ENCODE results near the gene ADAM20.
A peak's percentile ranks its signal among the peaks of the same experiment; 100 is the strongest.
"Not testable (repeated sequence)": the region's sequence is repeated elsewhere in the genome, so short reads cannot be mapped to it uniquely, and the experiment has no call there.

Gene ADAM20

GRCh38 chr14:70534904-70535303 is at the start of gene ADAM20:
ADAM20 (minus strand) TSS chr14:70535004; CDS start chr14:70524757, 10,247 bp downstream.
- DNase-seq (ENCODE audit: low read depth in 2 of 2) = no peak

DNA sequence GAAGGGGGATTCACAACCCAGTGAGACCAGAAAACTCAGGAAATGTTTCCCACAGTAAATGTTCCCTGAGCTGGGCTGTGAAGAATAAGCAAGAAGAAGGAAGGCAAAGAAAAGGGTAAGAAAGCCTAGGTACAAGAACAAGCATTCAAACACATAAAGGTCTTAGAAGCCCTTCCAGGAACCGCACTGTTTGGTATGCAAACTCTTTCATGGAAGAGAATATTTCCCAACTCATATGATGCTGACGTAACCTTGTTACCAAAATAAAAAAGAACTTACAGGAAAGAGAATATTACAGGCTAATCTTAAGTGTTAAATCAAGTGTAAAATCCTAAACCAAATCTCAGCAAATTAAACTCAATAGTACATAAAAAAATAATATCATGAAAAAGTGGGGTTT is 42.1 kb upstream of the ADAM20 start:
- no peak for DNase-seq (ENCODE audit: low read depth in 2 of 2)

DNA sequence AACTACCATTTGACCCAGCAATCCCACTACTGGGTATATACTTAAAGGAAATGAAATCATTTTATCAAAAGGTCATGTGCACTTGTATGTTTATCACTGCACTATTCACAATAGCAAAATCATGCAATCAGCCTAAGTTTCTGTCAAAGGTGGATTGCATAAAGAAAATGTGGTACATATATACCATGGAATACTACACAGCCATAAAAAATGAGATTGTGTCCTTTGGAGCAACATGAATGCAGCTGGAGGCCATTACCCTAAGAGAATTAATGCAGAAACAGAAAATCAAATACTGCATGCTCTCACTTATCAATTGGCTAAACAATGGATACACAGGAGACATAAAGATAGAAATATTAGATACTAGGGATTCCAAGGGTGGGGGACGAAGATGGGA is 38.2 kb upstream of the ADAM20 start:
- no peak for DNase-seq (ENCODE audit: low read depth in 2 of 2)

DNA sequence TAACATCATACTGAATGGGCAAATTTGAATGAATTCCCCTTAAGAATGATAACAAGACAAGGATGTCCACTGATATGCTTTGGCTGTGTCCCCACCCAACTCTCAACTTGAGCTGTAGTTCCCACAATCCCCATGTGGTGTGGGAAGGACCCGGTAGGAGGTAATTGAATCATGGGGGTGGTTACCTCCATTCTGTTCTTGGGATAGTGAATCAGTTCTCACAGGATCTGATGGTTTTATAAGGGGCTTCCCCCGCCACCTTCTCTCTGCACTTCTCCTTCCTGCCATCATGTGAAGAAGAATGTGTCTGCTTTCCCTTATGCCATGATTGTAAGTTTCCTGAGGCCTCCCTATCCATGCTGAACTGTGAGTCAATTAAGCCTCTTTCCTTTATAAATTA is 36.3 kb upstream of the ADAM20 start:
- no peak for DNase-seq (ENCODE audit: low read depth in 2 of 2)

GRCh38 chr14:70567791-70568190 is 33.0 kb upstream of the ADAM20 start:
- DNase-seq (ENCODE audit: low read depth in 2 of 2) = peak in 1 of 2 experiments; percentile 4

GRCh38 chr14:70563869-70564268 is 29.1 kb upstream of the ADAM20 start:
- no peak for DNase-seq (ENCODE audit: low read depth in 2 of 2)

DNA sequence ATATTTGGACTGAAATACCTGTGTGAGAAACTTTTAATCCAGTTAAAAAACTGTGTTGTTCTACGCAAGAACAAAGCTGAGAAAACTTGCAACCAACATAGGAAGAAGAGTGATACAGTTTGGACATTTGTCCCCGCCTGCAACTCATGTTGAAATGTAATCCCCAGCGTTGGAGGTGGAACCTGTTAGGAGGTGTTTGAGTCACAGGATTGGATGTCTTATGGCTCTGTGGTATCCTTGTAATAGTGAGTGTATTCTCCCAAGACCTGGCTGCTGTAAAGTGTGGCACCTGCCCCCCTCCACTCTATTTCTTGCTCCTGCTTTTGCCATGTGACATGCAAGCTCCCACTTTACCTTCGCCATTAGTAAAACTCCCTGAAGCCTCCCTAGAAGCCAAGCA is 28.6 kb upstream of the ADAM20 start:
- no peak for DNase-seq (ENCODE audit: low read depth in 2 of 2)

GRCh38 chr14:70558356-70558755 is 23.6 kb upstream of the ADAM20 start:
- DNase-seq (ENCODE audit: low read depth in 2 of 2) = no peak

DNA sequence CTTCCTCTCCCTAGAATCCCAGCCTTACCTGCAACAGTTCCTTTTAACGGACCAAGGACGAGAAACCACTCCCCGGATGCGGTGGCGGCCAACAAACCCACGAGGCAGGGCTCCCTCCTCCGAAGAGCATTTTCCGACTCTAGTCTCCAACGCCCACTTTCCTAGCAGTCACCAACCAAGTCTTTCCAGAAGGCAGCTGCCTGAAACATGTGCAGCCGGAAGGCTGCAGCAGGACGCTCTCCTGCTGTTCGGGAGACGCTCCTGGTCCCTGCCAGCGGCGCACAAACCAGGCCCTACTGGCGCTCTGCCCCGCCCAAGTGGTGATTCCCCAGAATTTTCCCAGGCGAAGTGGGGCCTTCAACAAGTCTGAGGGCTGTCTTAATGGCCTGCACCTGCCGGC is 21.1 kb upstream of the ADAM20 start:
- no peak for DNase-seq (ENCODE audit: low read depth in 2 of 2)

DNA sequence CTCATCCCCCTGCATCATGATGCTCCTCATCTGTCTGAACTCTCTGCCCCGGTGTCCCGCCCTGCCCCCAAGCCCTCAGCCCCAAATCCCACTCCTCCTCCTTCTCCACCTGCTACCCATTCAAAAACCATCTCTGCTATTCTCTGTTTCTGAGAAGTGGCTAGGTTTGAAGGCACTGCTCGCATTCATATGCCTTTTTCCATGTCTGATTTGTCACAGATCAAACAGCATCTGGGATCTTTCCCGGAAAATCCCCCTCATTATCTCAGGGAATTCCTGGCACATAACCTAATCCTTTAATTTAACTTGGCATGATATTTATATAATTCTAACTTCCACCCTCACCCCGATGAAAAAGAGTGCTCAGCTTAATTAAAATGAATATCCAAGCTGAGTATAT is 3.3 kb upstream of the ADAM20 start:
- DNase-seq (ENCODE audit: low read depth in 2 of 2) = no peak

DNA sequence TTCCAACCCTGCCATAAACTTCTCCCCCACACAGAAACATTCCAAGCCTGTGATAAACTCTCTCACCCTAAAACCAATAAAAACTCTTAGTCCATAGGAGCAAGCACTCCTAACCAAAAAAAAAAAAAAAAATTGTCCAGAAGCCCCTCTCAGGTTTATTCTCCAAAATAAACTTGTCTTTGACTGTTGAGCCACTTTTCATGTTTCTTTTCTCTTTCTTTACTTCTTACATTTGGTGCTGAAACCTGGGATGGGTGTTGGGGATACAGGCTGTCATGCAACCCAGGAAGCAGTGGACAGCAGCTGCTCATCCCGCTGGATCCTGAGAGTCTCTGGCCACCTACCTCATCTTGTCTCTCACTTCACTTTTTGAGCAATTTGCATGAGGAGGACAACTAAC is 2.0 kb upstream of the ADAM20 start:
- no peak for DNase-seq (ENCODE audit: low read depth in 2 of 2)

DNA sequence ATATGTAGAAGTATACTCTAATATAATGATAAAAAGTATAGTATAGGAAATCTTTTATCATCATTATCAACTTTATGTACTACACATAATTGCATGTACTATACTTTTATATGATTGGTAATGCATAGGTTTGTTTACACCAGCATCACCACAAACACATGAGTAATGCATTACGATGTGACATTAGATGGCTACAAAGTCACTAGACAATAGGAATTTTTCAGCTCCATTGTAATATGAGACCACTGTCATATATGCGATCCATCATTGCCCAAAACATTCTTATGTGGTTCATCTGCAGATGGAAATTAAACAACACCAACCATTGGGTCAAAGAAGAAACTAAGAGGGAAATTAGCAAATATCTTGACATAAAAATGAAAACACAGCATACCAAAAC is 4.4 kb downstream of the ADAM20 start:
- DNase-seq (ENCODE audit: low read depth in 2 of 2) = no peak

GRCh38 chr14:70527501-70528105 is 7.2 kb downstream of the ADAM20 start:
- no peak for DNase-seq (ENCODE audit: low read depth in 2 of 2)

GRCh38 chr14:70525691-70526090 is 9.1 kb downstream of the ADAM20 start:
- DNase-seq (ENCODE audit: low read depth in 2 of 2) = no peak

DNA sequence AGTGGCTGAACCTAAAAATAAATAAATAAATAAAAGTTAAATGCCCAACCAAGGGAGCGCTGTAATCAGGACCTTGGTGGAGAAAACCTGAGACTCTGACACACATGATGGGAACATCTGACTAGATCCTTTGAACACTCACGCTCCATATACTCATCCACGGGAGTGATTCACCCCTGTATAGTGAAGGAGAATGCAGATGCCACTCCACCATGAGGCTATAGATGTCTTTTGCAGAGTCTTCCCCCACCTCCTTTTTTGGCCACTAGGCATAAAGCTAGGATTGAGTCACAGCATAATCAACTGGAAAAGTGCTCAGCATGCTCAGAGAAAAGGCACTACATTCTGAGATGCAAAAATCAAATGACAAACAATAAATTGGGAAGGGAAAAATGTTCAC is 19.0 kb downstream of the ADAM20 start:
- no peak for DNase-seq (ENCODE audit: low read depth in 2 of 2)

DNA sequence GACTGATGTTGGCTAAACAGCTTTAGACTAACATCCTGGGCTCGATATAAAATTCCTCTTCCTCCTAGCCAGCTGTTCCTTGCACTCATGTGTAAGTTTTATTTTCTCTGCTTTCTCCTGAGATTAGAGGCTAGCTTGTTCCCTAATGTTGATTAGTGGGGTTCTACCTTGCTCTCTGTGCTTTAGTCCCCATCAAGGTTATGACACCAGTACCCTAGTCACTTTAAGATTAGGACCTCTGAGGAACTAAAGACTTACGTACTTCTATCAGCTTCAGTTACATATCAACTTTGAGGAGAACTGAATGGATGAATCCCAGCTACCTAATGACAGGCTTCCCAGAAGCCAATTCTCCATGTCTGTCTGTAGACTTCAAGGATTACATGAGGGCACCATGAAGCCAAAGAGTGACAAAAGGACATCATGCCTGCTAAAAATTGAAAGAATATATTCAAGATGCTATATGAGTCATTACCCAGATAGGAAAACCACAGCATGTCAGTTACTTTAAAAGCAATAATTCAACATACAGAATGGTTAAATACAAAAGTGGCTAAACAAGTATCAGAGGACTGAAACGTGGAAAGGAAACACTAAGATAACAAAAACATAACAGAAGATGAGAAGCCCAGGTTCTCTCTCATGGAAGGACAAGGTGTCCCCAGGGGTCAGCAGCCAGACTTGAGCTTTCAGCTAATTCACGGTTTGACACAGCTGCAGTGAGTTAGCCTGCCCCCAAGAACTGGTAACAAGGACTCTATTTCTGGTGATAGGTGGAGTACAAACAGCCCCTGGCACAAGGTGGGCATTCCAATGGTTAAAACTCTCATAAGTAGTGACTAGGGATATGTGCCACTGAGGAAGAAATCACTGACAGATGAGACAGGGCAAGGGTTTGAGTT is 20.4 kb downstream of the ADAM20 start:
- no peak for DNase-seq (ENCODE audit: low read depth in 2 of 2)

DNA sequence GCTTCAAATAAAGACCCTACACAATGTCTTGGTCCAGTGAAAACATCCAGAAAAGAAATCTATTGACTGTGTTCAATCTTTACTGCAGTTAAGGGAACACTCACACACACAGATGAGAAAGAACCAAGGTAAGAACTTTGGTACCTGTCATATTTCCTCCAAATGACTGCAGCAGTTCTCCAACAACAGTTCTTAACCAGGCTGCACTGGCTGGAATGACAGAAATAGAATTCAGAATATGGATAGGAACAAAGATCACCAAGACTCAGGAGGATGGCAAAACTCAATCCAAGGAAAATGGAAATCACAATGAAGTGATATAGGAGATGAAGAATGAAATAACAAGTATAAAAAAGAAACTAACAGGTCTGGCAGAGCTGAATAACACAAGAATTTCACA is 36.6 kb downstream of the ADAM20 start:
- DNase-seq (ENCODE audit: low read depth in 2 of 2) = no peak

DNA sequence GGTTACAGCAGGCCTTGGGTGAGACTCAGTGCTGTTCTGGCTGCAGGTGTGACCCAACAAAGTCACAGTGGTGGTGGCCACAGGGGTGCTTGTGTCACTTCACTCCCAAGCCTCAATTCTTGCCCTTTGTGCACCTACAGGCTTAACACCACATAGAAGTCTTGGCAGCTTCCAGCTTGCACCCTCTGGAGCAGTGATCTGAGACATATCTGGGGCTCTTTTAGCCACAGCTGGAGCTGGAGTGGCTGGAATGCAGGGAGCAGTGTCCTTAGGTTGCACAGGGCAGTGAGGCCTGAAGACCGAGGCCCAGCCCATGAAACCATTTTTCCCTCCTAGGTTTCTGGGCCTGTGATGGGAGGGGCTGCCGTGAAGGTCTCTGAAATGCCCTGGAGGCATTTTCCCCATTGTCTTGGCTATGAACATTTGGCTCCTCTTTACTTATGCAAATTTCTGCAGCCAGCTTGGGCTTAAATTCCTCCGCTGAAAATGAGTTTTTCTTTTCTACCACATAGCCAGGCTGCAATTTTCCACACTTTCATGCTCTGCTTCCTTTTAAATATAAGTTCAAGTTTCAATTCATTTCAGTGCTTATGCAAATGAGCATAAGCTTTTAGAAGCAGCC is 45.1 kb downstream of the ADAM20 start:
- DNase-seq (ENCODE audit: low read depth in 2 of 2) = no peak

DNA sequence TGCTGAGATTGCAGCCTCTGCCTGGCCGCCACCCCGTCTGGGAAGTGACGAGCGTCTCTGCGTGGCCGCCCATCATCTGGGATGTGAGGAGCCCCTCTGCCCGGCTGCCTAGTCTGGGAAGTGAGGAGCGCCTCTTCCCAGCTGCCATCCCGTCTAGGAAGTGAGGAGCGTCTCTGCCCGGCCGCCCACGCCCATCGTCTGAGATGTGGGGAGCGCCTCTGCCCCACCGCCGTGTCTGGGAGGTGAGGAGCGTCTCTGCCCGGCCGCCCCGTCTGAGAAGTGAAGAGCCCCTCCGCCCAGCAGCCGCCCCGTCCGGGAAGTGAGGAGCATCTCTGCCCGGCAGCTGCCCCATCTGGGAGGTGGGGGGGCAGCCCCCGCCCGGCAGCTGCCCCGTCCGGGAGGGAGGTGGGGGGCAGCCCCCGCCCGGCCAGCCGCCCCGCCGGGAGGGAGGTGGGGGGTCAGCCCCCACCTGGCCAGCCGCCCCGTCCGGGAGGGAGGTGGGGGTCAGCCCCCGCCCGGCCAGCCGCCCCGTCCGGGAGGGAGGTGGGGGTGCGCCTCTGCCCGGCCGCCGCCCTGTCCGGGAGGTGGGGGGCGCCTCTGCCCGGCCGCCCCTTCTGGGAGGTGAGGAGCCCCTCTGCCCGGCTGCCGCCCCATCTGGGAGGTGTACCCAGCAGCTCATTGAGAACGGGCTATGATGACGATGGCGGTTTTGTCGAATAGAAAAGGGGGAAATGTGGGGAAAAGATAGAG is 57.3 kb downstream of the ADAM20 start:
- not testable (repeated sequence) for DNase-seq (ENCODE audit: low read depth in 2 of 2)

DNA sequence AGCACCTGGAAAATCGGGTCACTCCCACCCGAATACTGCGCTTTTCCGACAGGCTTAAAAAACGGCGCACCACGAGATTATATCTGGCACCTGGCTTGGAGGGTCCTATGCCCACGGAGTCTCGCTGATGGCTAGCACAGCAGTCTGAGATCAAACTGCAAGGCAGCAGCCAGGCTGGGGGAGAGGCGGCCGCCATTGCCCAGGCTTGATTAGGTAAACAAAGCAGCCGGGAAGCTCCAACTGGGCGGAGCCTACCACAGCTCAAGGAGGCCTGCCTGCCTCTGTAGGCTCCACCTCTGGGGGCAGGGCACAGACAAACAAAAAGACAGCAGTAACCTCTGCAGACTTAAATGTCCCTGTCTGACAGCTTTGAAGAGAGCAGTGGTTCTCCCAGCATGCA is 59.3 kb downstream of the ADAM20 start:
- DNase-seq (ENCODE audit: low read depth in 2 of 2) = not testable (repeated sequence)

DNA sequence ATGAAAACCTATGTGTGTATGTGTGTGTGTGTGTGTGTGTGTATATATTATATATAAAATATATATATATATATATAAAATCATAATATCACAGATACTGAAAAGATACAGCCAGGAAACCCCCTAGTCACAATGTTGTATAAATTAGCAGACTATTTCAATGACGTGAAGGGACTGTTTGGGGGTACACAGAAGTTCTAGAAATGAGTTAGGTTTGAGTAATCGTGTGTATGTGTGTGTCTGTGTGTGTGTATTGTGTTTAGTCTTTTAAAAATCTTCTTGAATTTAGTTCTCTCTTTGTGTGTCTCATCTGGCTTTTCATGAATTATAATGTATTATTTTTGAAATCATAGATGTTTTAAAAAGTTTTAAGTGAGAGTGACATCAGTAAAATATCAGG is 61.0 kb downstream of the ADAM20 start:
- no peak for DNase-seq (ENCODE audit: low read depth in 2 of 2)

Data from stimulated activated CD4-positive, alpha-beta T cell treated with anti-CD3 and anti-CD28 coated beads, Interleukin-12 subunit alpha, Interleukin-12 subunit beta, amount 100 ng/mL, for 24 hours (primary cell).